HepG2 (cell line): ENCODE results near the gene PADI4. TPM values are rescaled to one million over a fixed set of nuclear protein-coding genes. Genes with fewer than 3 reads are reported as not detected.

Experiments used
- ATAC-seq: fragments of 200-7000 bp; cut with Tn5 transposase; 3 replicates; pipeline ENCODE4 v1.9.1; 2020; ENCODE audit warnings: mild to moderate bottlenecking, moderate library complexity
- BruUV-seq: library from RNA; stranded (reverse); fragments of 400-500 nt; replicated peaks from 2 replicates; lab custom pipeline; 2021; lab: Mats Ljungman, UMichigan
- CTCF ChIA-PET: fragments of 300-600 bp; formaldehyde crosslinking; extraction: SDS; loops from one replicate; lab custom pipeline; 2021; ENCODE audit warnings: low total read pairs, inconsistent platforms, low intra/inter-chr PET ratio; lab: Yijun Ruan, JAX
- POLR2A ChIA-PET: fragments of 350-600 bp; sonication (Branson Sonifier 250); formaldehyde crosslinking; loops from one replicate; lab custom pipeline; 2020; ENCODE audit warnings: antibody characterized with exemption, inconsistent platforms; lab: Yijun Ruan, JAX
- DNase-seq: peaks from one replicate; pipeline ENCODE4 v3.0.0-alpha.2; 2015; ENCODE audit warnings: low spot score
- FAIRE-seq: peaks from 3 replicates; lab custom pipeline; 2011; peaks lifted over from hg19 to GRCh38; lab: Jason Lieb, UNC
- H2AFZ ChIP-seq: one replicate; pipeline ENCODE4 v1.6.1; 2011; ENCODE audit warnings: low read length, inconsistent platforms
- H3K27ac ChIP-seq: fragments of 300-600 bp; 3 replicates; pipeline ENCODE4 v1.8.0; 2011; ENCODE audit warnings: mixed run types, mild to moderate bottlenecking, mixed read lengths, low read length, inconsistent platforms; ENCODE audit not compliant: insufficient read depth; ENCODE audit errors: extremely low read length
- H3K27me3 ChIP-seq, 2 experiments: fragments of 200-600 bp in 1 of 2; 2 replicates in 1 of 2; 3 replicates in 1 of 2; pipeline versions ENCODE4 v1.6.0 to v1.8.0; 2011; ENCODE audit warnings: low read length in 2 of 2, mild to moderate bottlenecking in 2 of 2, moderate library complexity in 2 of 2, inconsistent platforms in 1 of 2; ENCODE audit not compliant: insufficient read depth in 2 of 2, control insufficient read depth in 1 of 2
- H3K36me3 ChIP-seq, 2 experiments: fragments of 200-600 bp in 1 of 2; replicated peaks in 1 of 2; 2 replicates in 1 of 2; 3 replicates in 1 of 2; pipeline versions ENCODE4 v1.5.1 to v1.8.0; 2011; ENCODE audit warnings: low read length in 2 of 2, inconsistent platforms in 1 of 2; ENCODE audit not compliant: insufficient read depth in 2 of 2, control insufficient read depth in 1 of 2
- H3K4me1 ChIP-seq: 2 replicates; pipeline ENCODE4 v1.5.1; 2012; ENCODE audit warnings: low read length, inconsistent platforms; ENCODE audit not compliant: insufficient read depth
- H3K4me2 ChIP-seq: 2 replicates; pipeline ENCODE4 v1.6.0; 2011; ENCODE audit warnings: low read depth, low read length, inconsistent platforms
- H3K4me3 ChIP-seq, 3 experiments: fragments of 200-600 bp in 1 of 3; sonication (generic), shearing (Covaris generic) in 1 of 3; replicated peaks in 1 of 3; 2 replicates each; pipeline ENCODE4 v1.5.1; 2011 to 2016; ENCODE audit warnings: low read length in 3 of 3, inconsistent platforms in 2 of 3, low read depth in 2 of 3, mild to moderate bottlenecking in 2 of 3, control low read depth in 1 of 3, mixed read lengths in 1 of 3; ENCODE audit not compliant: insufficient read depth in 1 of 3
- H3K79me2 ChIP-seq: one replicate; pipeline ENCODE4 v1.6.1; 2011; ENCODE audit warnings: low read length, inconsistent platforms; ENCODE audit not compliant: insufficient read depth
- H3K9ac ChIP-seq: 2 replicates; pipeline ENCODE4 v1.6.0; 2011; ENCODE audit warnings: mild to moderate bottlenecking, low read depth, low read length, inconsistent platforms; ENCODE audit not compliant: insufficient read depth
- H3K9me3 ChIP-seq: 2 replicates; pipeline ENCODE4 v1.5.1; 2012; ENCODE audit warnings: mild to moderate bottlenecking, low read length
- H4K20me1 ChIP-seq: 2 replicates; pipeline ENCODE4 v1.6.0; 2011; ENCODE audit warnings: inconsistent platforms, mild to moderate bottlenecking, low read length, moderate library complexity; ENCODE audit not compliant: insufficient read depth
- KAT8 ChIP-seq: IDR thresholded peaks from 2 replicates; pipeline ENCODE4 v1.6.1; 2016; ENCODE audit warnings: missing genetic modification reagents, missing compliant biosample characterization
- ZNF253 ChIP-seq: sonication (generic); formaldehyde crosslinking; IDR thresholded peaks from 2 replicates; pipeline ENCODE4 v1.8.0; 2022; ENCODE audit warnings: mild to moderate bottlenecking, missing genetic modification reagents, borderline replicate concordance
- ZNF629 ChIP-seq: sonication (generic); formaldehyde crosslinking; conservative IDR thresholded peaks from 2 replicates; pipeline ENCODE4 v1.5.0; 2020; ENCODE audit warnings: missing genetic modification reagents
- WGBS: methylation state at CpG from one replicate; pipeline ENCODE4 v1.1.6; 2017; ENCODE audit warnings: low lambda C conversion rate; 5-methylcytosine and 5-hydroxymethylcytosine counted together
- in situ Hi-C: cut with HindIII; loops from 2 replicates; pipeline ENCODE4 v1.10.0; 2017; ENCODE audit warnings: low pct_unique_long_range_greater_than_20kb; ENCODE audit not compliant: extremely low pct_ligation_motif_present
- intact Hi-C: fragments of 100-400 bp; cut with micrococcal nuclease; formaldehyde crosslinking; loops from one replicate; pipeline ENCODE4 v1.10.0; 2022; ENCODE audit not compliant: unreplicated experiment
- polyA plus RNA-seq, 8 experiments: library from polyadenylated mRNA; depleted of rRNA in 3 of 8; stranded (reverse) in 7 of 8; unstranded in 1 of 8; fragments of >200 nt; fragmentation: Illumina TruSeq in 4 of 8; extraction: Trizol in 4 of 8; gene quantifications; 2 replicates each; pipeline versions ENCODE4 v1.2.1 to v1.2.3, GENCODE V29; 2011 to 2016; ENCODE audit warnings: low read depth in 4 of 8, missing spikeins in 1 of 8, mixed read lengths in 1 of 8; ENCODE audit not compliant: insufficient read depth in 1 of 8
- total RNA-seq, 5 experiments: library from RNA; depleted of rRNA; stranded (reverse); fragments of >200 nt; fragmentation: Illumina TruSeq; extraction: Trizol; gene quantifications; 2 replicates each; pipeline ENCODE4 v1.2.3, GENCODE V29; 2016; ENCODE audit warnings: low read depth in 1 of 5
- TF ChIP-seq, protein P1 (sequence below): sonication (generic); formaldehyde crosslinking; IDR thresholded peaks from 2 replicates; pipeline ENCODE4 v1.4.0; 2020; ENCODE audit warnings: mild to moderate bottlenecking, missing genetic modification reagents

The PADI4 gene
- total and polyA plus RNA-seq, 2 of the 13 experiments (the other 11 are each of a cell fraction or from before 2014, with no cell fraction given): 0.04 TPM

DNA sequence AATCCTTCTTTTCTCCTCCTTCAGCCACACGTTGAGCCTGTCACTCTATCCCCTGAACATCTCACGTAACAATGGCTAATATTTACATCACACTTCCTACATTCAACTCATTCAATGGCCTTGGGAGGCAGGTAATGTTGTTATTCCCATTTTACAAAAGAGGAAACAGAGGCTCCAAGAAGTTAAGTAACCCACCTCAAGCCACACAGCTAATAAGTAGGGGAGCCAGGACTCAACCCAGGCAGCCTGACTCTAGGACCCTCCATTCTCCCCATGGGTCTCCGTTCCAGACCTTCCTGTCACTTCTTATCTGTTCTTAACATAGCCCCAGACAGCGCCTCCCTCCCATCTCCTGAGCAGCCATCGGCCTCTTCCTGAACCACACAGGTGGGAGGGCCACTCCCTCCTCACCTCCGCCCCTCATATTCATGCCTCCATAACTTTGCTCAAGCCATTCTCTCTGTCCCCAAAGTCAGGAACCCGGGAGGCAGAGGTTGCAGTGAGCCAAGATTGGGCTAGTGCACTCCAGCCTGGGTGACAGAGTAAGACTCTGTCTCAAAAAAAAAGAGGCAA is 2.2 kb downstream of the PADI4 start:
- Histone ChIP-seq H3K27me3 (peaks cover 3 to 4% of the 10 kb centered on the region in 2 experiments; a peak in 2 of 5 replicates), H3K9ac (no peak overlapping the region), H4K20me1 (no peaks in the 10 kb centered on the region), H3K4me1 (no peaks in the 10 kb centered on the region), H3K9me3 (no peaks in the 10 kb centered on the region), H3K4me3 (no peak overlapping the region), H2AFZ (no peak overlapping the region), H3K27ac (no peak overlapping the region), H3K4me2 (no peak overlapping the region), H3K79me2 (no peaks in the 10 kb centered on the region), H3K36me3 (no peaks in the 10 kb centered on the region)
- CTCF ChIA-PET: no interaction called here
- intact Hi-C loops: no loop called here
- in situ Hi-C loops: no loop called here
- ATAC-seq (no peak), DNase-seq (no peak), FAIRE-seq (no peak)
- no TSS peak for BruUV-seq
- 53% methylated on average over 7 of the region's 7 CpGs for WGBS
- POLR2A ChIA-PET: no interaction called here
- TF ChIP-seq ZNF253 (CRISPR knock-in tag) (no peak), KAT8 (no peak), ZNF629 (peak; percentile 45; the same call in 1 of the 2 replicates)
- TF ChIP-seq, protein P1, sequence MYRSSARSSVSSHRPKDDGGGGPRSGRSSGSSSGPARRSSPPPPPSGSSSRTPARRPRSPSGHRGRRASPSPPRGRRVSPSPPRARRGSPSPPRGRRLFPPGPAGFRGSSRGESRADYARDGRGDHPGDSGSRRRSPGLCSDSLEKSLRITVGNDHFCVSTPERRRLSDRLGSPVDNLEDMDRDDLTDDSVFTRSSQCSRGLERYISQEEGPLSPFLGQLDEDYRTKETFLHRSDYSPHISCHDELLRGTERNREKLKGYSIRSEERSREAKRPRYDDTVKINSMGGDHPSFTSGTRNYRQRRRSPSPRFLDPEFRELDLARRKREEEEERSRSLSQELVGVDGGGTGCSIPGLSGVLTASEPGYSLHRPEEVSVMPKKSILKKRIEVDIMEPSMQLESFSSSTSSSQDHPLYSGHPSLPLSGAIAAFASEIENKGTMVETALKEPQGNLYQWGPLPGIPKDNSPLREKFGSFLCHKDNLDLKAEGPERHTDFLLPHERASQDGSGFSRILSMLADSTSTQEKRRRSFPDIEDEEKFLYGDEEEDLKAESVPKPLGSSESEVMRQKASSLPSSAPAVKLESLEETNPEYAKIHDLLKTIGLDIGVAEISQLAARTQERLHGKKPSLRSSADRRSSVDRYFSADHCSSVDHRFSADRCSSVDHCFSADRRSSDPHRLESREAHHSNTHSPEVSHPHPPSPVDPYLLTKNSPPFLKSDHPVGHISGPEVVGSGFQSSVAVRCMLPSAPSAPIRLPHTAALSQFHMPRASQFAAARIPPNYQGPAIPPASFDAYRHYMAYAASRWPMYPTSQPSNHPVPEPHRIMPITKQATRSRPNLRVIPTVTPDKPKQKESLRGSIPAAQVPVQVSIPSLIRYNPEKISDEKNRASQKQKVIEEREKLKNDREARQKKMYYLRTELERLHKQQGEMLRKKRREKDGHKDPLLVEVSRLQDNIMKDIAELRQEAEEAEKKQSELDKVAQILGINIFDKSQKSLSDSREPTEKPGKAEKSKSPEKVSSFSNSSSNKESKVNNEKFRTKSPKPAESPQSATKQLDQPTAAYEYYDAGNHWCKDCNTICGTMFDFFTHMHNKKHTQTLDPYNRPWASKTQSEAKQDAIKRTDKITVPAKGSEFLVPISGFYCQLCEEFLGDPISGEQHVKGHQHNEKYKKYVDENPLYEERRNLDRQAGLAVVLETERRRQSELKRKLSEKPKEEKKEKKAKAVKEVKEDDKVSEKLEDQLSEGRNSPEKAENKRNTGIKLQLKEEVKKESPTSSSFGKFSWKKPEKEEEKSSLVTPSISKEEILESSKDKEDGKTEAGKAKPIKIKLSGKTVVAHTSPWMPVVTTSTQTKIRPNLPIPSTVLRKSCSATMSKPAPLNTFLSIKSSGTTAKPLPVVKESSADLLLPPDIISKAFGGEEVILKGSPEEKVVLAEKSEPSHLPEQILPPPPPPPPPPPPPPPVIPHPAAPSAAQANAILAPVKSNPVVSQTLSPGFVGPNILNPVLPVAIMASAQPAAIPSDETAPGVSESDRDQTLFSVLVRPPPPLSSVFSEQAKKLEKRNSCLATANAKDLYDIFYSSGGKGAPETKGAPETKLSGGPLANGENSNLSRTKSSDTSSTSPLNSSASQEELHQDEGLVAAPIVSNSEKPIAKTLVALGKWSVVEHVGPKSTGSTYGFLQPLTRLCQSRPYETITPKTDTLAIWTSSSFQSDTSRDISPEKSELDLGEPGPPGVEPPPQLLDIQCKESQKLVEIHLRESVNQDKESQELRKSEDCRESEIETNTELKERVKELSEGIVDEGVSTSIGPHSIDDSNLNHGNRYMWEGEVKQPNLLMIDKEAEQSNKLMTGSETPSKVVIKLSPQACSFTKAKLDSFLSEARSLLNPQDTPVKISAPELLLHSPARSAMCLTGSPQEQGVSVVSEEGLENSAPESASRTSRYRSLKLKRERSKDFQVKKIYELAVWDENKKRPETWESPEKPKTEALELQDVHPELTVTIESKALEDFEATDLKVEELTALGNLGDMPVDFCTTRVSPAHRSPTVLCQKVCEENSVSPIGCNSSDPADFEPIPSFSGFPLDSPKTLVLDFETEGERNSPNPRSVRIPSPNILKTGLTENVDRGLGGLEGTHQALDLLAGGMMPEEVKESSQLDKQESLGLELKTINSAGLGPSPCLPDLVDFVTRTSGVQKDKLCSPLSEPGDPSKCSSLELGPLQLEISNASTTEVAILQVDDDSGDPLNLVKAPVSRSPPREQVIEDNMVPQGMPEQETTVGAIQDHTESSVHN (CRISPR knock-in tag): no peak
